HEK293 (cell line): ENCODE results near the gene SLITRK4.

Source experiments
- KLF7 ChIP-seq: fragments of 450-650 bp; formaldehyde crosslinking; IDR thresholded peaks from 2 replicates; pipeline ENCODE4 v1.5.1; 2016; ENCODE audit warnings: missing biosample characterization, missing genetic modification characterization, borderline replicate concordance
- PRDM6 ChIP-seq: fragments of 450-650 bp; formaldehyde crosslinking; IDR thresholded peaks from 2 replicates; pipeline ENCODE4 v1.5.1; 2017; ENCODE audit warnings: missing biosample characterization, missing genetic modification characterization
- SP2 ChIP-seq: fragments of 450-650 bp; formaldehyde crosslinking; IDR thresholded peaks from 2 replicates; pipeline ENCODE4 v1.5.1; 2016; ENCODE audit warnings: missing biosample characterization, missing genetic modification characterization
- ZBTB11 ChIP-seq: fragments of 450-650 bp; formaldehyde crosslinking; conservative IDR thresholded peaks from 2 replicates; pipeline ENCODE4 v1.5.1; 2016; ENCODE audit warnings: low read depth, missing biosample characterization, missing genetic modification characterization
- ZNF175 ChIP-seq: fragments of 450-650 bp; formaldehyde crosslinking; IDR thresholded peaks from 2 replicates; pipeline ENCODE4 v1.5.1; 2016; ENCODE audit warnings: missing biosample characterization, missing genetic modification characterization
- ZNF645 ChIP-seq: fragments of 450-650 bp; formaldehyde crosslinking; IDR thresholded peaks from 2 replicates; pipeline ENCODE4; 2016; ENCODE audit warnings: missing biosample characterization, missing genetic modification characterization

- TF ChIP-seq SP2 (tag by site-specific recombination) (no peak), ZNF175 (tag by site-specific recombination) (no peak), ZBTB11 (tag by site-specific recombination) (no peak), PRDM6 (no peak), KLF7 (tag by site-specific recombination) (no peak), ZNF645 (tag by site-specific recombination) (no peak)
These were observed 12.8 kb upstream of the SLITRK4 start for GRCh38 chrX:143648705-143649104.
